Urothelium cell line (cell line): ENCODE measurements around the gene UNC13C.

ENCODE experiments used
- DNase-seq: peaks from one replicate; pipeline ENCODE4 v3.0.0; 2011; ENCODE audit warnings: low spot score, mixed read lengths
- FAIRE-seq: peaks from 2 replicates; lab custom pipeline; 2011; peaks lifted over from hg19 to GRCh38; lab: Jason Lieb, UNC

Gene UNC13C

DNA sequence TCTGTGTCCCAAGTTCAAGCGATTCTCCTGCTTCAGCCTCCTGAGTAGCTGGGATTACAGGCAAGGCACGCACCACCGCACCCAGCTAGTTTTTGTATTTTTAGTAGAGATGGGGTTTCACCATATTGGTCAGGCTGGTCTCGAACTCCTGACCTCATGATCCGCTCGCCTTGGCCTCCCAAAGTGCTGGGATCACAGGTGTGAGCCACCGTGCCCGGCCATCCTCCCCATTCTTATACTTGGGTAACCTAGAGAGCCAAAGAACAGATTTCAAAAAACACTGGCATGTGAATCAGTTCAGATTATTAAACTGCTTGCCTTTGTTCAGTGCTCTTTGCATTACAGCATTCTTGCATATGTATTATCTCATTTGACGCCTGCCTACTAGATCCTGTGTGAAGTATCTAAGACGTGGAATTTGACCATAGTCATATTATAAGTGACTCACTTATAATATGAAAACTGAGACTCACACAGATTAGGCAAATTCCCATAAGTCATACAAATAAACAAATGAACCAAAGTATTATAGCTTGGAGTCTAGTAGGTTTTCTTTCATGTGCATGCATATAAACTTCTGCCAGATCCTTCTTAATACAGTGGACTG, 123.5 kb downstream of the UNC13C start:
- no peak for DNase-seq
- no peak for FAIRE-seq

DNA sequence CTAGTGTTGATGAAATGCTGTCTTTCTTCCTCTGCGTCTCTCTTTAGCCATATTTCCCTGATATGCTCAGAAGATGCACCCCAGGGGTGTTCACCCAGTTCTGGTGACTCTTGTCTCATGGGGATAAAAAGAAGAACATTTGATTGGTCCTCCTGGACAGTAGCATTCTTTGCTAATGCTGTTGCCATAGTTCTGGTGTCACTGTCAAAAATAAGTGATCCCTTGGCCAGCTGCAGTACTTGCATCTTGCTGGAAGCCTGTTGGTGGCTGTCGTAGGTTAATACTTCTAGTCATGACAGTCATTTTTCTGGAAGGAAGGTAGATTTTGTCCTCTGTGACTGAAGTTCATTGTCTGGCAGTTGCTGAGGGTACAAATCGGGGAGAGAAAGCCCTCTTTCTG, 124.5 kb downstream of the UNC13C start:
- DNase-seq (no peak), FAIRE-seq (no peak)

DNA sequence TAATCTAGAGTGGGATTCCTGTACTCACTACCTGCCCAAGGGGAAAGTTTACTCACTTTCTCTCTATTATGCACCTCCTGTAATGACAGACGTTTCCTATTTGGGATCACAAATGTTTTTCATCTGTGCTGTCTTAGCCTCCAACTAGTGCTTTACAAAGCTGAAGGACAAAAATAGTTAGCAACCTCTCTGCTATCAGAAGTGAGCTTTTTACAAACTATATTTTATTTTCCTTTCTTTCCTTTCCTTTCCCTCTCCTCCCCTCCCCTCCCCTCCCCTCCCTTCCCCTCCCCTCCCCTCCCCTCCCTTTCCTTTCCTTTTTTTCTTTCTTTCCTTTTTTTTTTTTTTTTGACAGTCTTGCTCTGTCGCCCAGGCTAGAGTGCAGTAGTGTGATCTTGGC, 130.8 kb downstream of the UNC13C start:
- no peak for FAIRE-seq
- DNase-seq, result no peak

DNA sequence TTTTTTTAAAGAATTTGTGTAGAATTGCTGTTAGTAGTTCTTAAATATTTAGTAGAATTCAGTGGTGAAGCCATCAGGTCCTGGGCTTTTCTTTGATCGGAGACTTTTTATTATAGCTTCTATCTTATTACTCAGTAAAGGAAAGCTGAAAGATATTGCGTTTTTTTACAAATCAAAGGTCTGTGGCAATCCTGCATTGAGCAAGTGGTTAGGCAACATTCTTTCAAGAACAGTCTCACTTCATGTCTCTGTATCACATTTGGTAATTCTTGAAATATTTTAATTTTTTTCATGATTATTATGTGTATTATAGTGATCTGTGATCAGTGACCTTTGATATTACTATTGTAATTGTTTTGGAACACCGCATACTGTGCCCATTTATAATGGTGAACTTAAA, 140.8 kb downstream of the UNC13C start:
- FAIRE-seq (no peak), DNase-seq (no peak)

DNA sequence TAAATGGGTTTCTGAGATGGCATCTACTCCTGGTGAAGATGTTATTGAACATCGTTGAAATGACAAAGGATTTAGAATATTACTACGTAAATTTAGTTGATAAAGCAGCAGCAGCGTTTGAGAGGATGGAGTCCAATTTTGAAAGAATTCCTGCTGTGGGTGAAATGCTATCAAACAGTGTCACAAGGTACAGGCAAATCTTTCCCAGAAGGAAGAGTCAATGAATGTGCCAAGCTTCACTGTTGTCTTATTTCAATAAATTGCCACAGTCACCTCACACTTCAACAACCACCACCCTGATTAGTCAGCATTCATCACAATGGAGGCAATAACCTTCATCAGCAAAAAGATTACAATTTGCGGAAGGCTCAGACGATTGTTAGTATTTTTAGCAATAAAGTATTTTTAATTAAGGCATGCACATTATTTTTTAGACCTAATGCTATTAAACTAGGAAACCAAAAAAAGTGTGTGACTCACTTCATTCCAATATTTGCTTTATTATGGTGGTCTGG, 142.8 kb downstream of the UNC13C start:
- DNase-seq (no peak), FAIRE-seq (no peak)

DNA sequence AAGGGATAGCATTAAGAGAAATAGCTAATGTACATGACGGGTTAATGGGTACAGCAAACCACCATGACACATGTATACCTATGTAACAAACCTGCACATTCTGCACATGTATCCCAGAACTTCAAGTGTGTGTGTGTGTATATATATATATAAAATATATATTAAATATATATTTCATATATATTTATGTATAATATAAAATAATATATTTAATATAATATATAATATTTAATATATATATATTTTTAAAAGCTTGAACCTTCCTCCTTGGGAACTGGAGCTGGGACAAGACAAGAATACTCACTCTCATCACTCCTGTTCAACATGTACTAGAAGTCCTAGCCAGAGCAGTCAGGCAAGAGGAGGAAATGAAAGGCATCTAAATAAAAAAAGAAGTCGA, 149.3 kb downstream of the UNC13C start:
- DNase-seq, result no peak
- FAIRE-seq, result no peak

DNA sequence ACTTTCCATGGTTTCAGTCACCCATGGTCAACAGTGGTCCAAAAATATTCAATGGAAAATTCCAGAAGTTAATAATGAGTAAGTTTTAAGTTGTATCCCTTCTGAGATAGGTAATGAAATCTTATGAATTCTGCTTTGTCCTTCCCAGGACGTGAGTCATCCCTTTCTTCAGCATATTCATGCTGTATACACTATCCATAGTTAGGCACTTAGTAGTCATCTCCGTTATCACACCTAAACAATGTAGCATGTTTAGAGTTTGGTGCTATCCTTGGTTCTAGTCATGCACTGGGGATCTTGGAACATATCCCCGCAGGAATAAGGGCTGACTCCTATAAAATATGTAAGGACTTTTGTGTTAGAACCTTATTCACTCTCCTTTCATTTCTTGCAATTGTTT, 153.2 kb downstream of the UNC13C start:
- no peak for FAIRE-seq
- DNase-seq, result peak; percentile 21

DNA sequence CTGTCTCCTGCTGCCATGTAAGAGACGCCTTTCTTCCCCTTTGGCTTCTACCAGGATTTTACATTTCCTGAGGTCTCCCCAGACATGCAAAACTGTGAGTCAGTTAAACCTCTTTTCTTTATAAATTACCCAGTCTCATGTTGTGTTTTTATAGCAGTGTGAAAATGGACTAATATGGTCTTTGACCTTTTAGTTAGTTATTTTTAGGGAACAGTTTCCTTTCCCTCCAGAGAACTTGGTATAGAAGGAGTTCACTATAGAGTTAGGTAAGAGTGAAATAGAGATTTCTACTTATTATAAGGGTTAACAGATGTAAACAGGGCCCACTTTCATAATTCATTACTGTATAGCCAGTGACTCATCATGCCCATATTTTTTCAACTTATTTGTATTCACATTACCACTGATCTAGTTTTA, 170.9 kb downstream of the UNC13C start:
- FAIRE-seq, result no peak

DNA sequence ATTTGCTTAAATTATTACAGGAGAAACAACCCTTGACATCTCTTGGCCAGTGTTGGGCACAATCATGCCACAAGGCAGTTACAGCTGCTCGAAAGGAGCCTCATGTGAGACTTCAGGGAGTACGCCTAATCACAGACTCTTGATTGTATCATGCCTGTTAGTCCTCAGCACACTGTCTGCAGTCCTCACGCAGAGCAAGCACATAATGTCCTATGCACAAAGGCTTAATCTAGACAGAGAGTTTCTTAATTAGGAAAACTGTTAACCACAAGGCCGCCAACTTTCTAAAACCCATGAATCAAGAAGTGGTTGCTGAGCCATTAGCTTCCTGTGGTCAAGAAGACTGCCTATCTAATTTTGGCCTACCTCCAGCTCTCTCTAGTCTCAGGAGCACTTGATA, 172.0 kb downstream of the UNC13C start:
- peak; percentile 5 for DNase-seq
- no peak for FAIRE-seq

More for the DNA sequence above, 170.9 kb downstream of the UNC13C start:
- no peak for DNase-seq

DNA sequence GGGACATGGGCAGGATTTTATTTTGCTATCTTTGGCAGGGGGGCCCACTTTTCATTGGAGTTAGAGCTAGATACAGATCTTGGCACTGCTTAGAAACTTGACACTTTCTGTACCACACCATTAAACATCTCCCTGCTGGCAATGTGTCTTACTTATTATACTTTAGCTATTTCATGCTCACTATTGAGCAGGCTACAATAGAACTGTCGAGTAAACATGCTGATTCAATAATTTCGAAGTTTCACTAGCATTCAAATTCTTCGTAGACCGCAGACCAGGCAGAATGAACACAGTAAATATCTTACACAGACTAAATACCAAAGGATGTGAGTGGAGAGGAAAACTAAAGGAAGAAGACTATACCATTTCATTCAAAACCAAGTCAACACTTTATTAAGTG, 180.8 kb downstream of the UNC13C start:
- FAIRE-seq (no peak), DNase-seq (no peak)

DNA sequence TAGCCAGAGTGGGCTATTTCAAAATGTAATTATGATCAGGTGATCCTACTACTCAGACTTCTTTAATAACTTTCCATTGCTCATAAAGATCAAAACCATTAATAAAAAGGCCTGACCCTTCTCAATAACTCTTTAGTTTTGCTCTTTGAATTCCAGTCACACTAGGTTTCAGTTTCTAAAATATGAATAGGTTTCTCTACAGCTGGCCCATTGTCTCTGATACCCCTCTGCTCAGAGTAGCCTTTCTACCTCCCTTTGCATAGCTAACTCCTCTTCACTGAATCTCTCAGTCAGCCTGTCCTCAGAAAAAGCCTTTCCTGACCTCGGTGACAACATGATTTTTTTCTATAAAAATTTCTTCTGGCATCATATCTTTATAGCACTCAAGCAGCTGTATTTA, 209.1 kb downstream of the UNC13C start:
- DNase-seq, result no peak

DNA sequence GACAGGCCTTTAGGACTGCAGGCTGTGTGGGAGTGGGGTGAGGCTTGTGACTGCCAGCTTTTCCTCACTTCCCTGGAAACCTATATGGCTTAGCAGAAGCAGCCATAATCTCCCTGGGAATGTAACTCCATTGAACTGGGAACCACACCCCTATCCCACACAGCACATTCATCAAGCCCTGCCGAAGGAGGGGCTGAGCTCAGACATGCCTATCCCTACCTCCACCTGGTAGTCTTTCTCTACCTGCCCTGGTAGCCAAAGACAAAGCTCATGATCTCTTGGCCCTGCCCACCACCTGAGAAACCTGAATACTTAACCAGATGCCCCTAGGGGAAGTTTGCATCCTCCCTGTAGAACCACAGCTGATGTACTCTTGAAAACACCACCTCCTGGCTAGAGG, 219.8 kb downstream of the UNC13C start:
- DNase-seq (no peak), FAIRE-seq (no peak)

More for the DNA sequence above, 209.1 kb downstream of the UNC13C start:
- no peak for FAIRE-seq

DNA sequence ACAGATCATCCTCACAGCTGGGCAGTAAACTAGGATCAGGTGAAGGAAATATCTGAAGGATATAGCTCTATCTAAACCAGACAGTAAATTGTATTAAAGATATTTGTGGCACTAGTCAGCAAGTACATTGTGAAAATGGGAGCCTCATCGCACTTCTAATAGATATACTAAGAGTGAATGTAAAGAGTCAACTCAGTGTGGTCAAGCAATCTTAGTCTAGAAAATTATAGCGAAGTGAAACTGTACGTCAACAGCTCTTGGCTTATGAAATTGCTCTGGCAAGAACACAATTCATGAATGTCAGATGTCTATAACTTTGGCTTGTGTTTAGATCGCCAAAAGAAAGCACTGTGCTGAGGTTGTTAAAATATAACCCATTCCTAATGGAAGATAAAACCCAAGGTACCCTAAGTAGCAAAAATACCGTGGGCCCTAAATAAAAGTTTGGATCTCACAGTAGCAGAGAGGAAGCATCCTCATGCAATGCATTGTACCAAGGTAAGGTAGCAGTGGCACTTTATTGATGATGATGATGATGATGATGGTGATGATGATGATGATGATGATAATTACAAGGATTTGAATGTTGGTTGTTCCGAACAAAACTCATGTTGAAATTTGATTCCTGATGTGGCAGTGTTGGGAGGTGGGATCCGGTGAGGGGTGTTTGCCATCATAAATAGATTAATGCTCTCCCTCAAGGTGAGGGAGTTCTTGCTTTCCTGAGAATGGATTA, 228.5 kb downstream of the UNC13C start:
- no peak for DNase-seq
- FAIRE-seq, result no peak

DNA sequence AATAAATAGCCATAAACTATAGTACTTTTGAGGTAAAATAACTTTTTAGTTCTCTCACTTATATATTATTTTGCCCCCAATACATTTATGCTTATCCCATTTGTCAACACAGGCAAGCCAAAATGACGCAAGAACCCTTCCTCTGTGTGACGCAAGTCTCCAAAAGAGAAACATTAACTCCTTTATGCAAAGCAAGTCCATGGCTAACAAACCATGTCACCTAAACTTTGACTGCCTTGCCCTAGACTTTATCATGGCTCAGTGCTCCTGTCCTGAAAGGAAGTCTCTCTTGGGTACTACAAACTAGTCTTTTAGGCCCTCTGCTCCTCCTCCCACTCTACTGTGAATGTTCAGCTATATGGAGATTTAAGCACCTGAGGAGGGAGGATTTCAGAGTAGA, 230.5 kb downstream of the UNC13C start:
- FAIRE-seq (no peak), DNase-seq (no peak)

DNA sequence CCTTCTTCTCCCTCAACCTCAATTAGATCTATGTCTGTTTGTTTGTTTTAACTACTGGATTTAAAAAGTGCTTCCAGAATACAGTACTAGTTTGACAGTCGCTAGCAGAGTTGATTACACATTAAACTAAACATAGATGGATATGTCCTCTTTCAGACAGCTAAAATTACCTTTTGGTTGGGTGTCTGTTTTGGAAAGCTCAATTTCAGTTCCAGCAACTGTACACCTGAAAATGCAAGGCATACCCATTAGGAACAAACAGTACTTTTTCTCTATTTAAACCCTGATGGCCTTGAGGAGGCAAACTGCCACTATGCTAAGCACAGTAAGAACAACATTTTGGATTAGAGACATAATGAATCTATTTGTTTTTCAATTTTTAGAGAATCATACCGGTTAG, 234.4 kb downstream of the UNC13C start:
- DNase-seq (no peak), FAIRE-seq (no peak)

DNA sequence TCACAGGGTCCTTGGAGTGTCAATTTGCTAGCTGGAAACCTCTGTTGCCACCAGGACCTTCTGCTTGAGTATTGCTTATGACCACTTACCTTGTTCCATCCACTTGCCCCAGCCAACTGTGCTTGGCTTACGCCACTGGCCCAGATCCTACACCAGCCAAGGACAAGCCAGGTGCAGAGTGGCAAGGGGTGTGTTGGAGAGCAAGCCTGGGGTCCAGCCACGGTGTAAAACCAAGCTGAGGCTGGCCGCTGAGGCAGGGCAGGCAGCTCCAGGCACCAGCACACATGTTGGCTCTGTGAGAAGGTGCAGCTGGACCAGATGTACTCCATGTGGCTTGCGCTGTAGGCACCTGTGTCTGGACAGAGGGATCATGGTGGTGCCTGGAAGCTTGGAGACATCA, 248.2 kb downstream of the UNC13C start:
- FAIRE-seq, result no peak
- DNase-seq, result no peak

DNA sequence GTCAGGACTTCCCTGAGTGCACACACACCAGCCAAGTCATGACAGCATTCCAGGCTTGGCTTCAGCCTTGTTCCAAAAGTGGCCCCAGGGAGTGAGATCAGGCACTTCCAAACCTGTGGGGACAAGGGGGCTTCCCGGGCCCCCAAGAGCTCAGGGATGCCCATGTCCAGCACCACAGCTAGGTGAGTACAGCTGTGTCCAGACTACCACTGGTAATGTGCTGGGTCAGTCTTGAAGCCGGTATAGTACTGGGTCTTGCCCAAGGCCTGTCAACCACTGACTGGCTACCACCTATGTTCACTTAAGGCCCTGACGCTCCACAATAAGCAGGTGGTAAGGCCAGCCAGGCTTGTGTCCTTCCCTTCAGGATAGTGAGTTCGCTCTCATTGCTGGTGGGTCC, 249.3 kb downstream of the UNC13C start:
- no peak for FAIRE-seq
- DNase-seq, result no peak

DNA sequence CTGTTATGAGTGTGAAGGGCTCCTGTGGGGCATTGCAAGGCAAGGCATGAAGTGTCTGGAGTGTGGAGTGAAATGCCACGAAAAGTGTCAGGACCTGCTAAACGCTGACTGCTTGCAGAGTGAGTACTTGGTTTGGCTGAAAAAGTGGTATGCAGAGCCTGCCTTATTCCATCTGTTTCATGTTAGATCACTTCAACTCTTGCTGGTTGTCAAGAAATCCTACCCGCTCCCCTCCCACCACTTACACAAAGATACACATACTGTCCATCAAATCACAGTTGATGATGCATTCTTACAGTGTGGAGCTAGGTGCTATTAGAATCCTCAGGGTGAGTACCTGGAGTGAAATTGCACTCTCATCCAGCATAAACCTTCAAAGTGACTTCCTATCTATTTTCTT, 272.1 kb downstream of the UNC13C start:
- DNase-seq (no peak), FAIRE-seq (no peak)

DNA sequence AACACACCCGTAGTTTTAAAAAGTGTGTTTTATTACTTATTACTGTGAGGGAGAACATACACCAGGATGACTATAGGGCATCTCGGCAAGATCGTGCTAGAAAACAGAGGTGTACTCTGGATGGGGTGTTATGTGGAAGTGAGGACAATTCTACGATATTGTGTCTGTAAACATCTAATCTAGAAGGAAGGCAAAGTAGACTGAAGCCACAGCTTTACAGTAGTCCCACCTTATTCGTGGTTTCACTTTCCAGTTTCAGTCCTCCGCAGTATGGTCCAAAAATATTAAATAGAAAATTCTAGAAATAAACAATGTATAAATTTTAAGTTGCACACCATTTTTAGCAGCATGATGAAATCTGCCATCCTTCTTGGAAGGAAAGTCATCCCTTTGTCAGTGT, 277.9 kb downstream of the UNC13C start:
- FAIRE-seq (no peak), DNase-seq (no peak)

DNA sequence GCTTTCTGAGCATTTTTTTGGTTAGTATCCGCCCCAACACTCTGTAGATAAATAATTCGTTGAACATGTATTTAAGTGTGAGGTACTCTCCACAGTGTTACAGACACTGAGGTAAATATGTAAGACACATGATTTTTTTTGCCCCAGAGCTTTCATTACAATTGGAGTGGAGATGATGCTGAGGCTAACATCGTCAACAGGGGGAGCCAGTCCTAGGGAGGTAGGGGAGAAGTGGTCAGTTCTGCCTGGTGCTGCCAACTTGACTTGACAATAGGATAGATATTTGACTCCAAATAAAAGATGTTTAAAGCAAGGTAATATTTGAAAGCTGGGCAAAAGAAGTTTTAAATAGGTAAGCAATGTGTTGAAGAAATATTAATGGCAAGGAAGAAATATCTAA, 295.7 kb downstream of the UNC13C start:
- no peak for FAIRE-seq
- no peak for DNase-seq

DNA sequence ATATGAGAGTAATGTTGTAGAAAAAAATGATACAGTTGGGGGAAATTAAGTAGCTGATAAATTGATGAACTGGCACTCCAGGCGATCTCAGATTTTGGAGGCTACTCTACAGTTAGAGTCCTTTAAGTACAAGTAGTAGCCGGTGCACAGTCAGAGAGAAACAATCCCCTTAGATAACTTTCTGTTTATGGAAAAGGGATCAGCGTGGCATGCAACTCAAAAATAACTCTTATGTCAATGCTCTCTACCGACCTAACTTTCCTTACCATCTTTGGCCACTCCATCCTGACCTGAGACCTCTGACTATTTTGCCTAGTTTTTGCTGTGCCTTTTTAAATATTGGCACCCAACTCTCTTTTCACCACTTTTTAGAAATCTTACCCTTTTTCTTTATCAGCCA, 299.6 kb downstream of the UNC13C start:
- FAIRE-seq (no peak), DNase-seq (no peak)

DNA sequence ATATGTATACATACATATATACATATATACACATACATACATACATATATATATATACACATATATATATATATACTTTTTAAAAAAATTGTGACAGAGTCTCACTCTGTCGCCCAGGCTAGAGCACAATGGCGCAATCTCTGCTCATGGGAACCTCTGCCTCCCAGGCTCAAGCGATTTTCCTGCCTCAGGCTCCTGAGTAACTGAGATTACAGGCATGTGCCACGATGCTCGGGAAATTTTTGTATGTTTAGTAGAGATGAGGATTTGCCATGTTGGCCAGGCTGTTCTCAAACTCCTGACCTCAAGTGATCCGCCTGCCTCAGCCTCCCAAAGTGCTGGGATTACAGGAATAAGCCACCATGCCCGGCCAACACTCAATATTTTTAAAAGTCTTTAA, 302.5 kb downstream of the UNC13C start:
- no peak for FAIRE-seq
- no peak for DNase-seq
